Left hindlimb (tissue), 1 donor: ENCODE measurements around the gene ZNF799.
"Not testable (repeated sequence)": the region's sequence is repeated elsewhere in the genome, so short reads cannot be mapped to it uniquely, and the experiment has no call there.

Source experiments
- DNase-seq: peaks from one replicate; pipeline ENCODE4 v3.0.0-alpha.2; 2018

Gene ZNF799

GRCh38 chr19:12400633-12401502, at the start of gene ZNF799:
ZNF799 (minus strand) TSS chr19:12401271; CDS start chr19:12401070, 201 bp downstream.
- DNase-seq: peak; percentile 97

GRCh38 chr19:12450844-12451243, 49.8 kb upstream of the ZNF799 start:
- DNase-seq: no peak

- no peak for DNase-seq
Observed at GRCh38 chr19:12448808-12449207, 47.7 kb upstream of the ZNF799 start.

GRCh38 chr19:12440541-12441316, 39.7 kb upstream of the ZNF799 start, which contains the start of gene ZNF443:
ZNF443 (minus strand) TSS chr19:12441021; CDS start chr19:12440914, 107 bp downstream.
- peak; percentile 99 for DNase-seq

- not testable (repeated sequence) for DNase-seq
Observed at GRCh38 chr19:12439686-12440540, 38.8 kb upstream of the ZNF799 start.

GRCh38 chr19:12430726-12431299, 29.7 kb upstream of the ZNF799 start:
- not testable (repeated sequence) for DNase-seq

GRCh38 chr19:12425888-12426274, 24.8 kb upstream of the ZNF799 start:
- DNase-seq: no peak

GRCh38 chr19:12425236-12425887, 24.3 kb upstream of the ZNF799 start:
- no peak for DNase-seq

- not testable (repeated sequence) for DNase-seq
Observed at GRCh38 chr19:12417273-12417672, 16.2 kb upstream of the ZNF799 start.

GRCh38 chr19:12411893-12412292, 10.8 kb upstream of the ZNF799 start:
- no peak for DNase-seq

- DNase-seq: not testable (repeated sequence)
Observed at GRCh38 chr19:12399901-12400632, 1.0 kb downstream of the ZNF799 start.

GRCh38 chr19:12391148-12391547, 9.9 kb downstream of the ZNF799 start:
- DNase-seq: not testable (repeated sequence)

- not testable (repeated sequence) for DNase-seq
Observed at GRCh38 chr19:12386365-12386764, 14.7 kb downstream of the ZNF799 start.

- no peak for DNase-seq
Observed at GRCh38 chr19:12380444-12380737, 20.7 kb downstream of the ZNF799 start.

- no peak for DNase-seq
Observed at GRCh38 chr19:12379732-12380443, 21.2 kb downstream of the ZNF799 start.

GRCh38 chr19:12374026-12374425, 27.0 kb downstream of the ZNF799 start:
- no peak for DNase-seq

GRCh38 chr19:12365236-12366162, 35.6 kb downstream of the ZNF799 start, which contains the start of gene ZNF442:
ZNF442 (minus strand) TSS chr19:12365683; CDS start chr19:12363631, 2,052 bp downstream.
- peak; percentile 98 for DNase-seq

- DNase-seq: peak; percentile 26
Observed at GRCh38 chr19:12364391-12365235, 36.5 kb downstream of the ZNF799 start.
